Measurements from ENCODE around the gene ASB7.
A peak's percentile ranks its signal among the peaks of the same experiment; 100 is the strongest.

ASB7 gene

GRCh38 chr15:100615801-100616200 lies 13.4 kb downstream of the ASB7 start:
- ATAC-seq = no peak
- DNase-seq = no peak
- H3K27me3 Mint-ChIP-seq = no peaks in the 10 kb centered on the region
- no peak overlapping the region for H3K27ac Mint-ChIP-seq
- H3K9me3 Mint-ChIP-seq = no peaks in the 10 kb centered on the region
- no peaks in the 10 kb centered on the region for H3K4me1 Mint-ChIP-seq
- no peak overlapping the region for H3K4me3 Mint-ChIP-seq

- DNase-seq (no peak), ATAC-seq (no peak)
- Mint-ChIP-seq H3K27me3 (no peaks in the 10 kb centered on the region), H3K9me3 (no peaks in the 10 kb centered on the region), H3K27ac (no peak overlapping the region), H3K4me1 (no peaks in the 10 kb centered on the region), H3K4me3 (no peak overlapping the region)
Measured at GRCh38 chr15:100616700-100617099, 14.3 kb downstream of the ASB7 start.

GRCh38 chr15:100623301-100623700 lies 20.9 kb downstream of the ASB7 start:
- no peak for ATAC-seq
- no peak for DNase-seq
- Mint-ChIP-seq H3K9me3 (no peaks in the 10 kb centered on the region), H3K4me1 (peaks cover 10% of the 10 kb centered on the region), H3K27ac (no peak overlapping the region), H3K27me3 (no peaks in the 10 kb centered on the region), H3K4me3 (no peak overlapping the region)

- H3K4me3 Mint-ChIP-seq = no peak overlapping the region
Measured at GRCh38 chr15:100627789-100628395, 25.5 kb downstream of the ASB7 start.

GRCh38 chr15:100628746-100629145 lies 26.4 kb downstream of the ASB7 start:
- DNase-seq = no peak
- Mint-ChIP-seq H3K27ac (no peak overlapping the region), H3K4me1 (peaks cover 32% of the 10 kb centered on the region), H3K9me3 (no peaks in the 10 kb centered on the region), H3K27me3 (no peaks in the 10 kb centered on the region), H3K4me3 (no peak overlapping the region)
- no peak for ATAC-seq

More at GRCh38 chr15:100627789-100628395, 25.5 kb downstream of the ASB7 start:
- no peaks in the 10 kb centered on the region for H3K27me3 Mint-ChIP-seq
- peaks cover 24% of the 10 kb centered on the region for H3K4me1 Mint-ChIP-seq
- no peak overlapping the region for H3K27ac Mint-ChIP-seq
- no peaks in the 10 kb centered on the region for H3K9me3 Mint-ChIP-seq
- DNase-seq (peak; percentile 53 to 55), ATAC-seq (peak; percentile 66)

- ATAC-seq (no peak), DNase-seq (no peak)
- Mint-ChIP-seq H3K27me3 (no peaks in the 10 kb centered on the region), H3K4me3 (no peak overlapping the region), H3K9me3 (no peaks in the 10 kb centered on the region), H3K4me1 (peaks cover 57% of the 10 kb centered on the region), H3K27ac (peak overlapping the region in 1 of 2 donors; percentile 21)
Measured at GRCh38 chr15:100631831-100632230, 29.4 kb downstream of the ASB7 start.

GRCh38 chr15:100633763-100634075 lies 31.3 kb downstream of the ASB7 start:
- ATAC-seq (no peak), DNase-seq (no peak)
- H3K4me1 Mint-ChIP-seq = peaks cover 59% of the 10 kb centered on the region
- no peak overlapping the region for H3K4me3 Mint-ChIP-seq
- H3K27me3 Mint-ChIP-seq = no peaks in the 10 kb centered on the region
- no peak overlapping the region for H3K27ac Mint-ChIP-seq
- no peaks in the 10 kb centered on the region for H3K9me3 Mint-ChIP-seq

- Mint-ChIP-seq H3K4me1 (peaks cover 65% of the 10 kb centered on the region), H3K27ac (no peak overlapping the region), H3K9me3 (no peaks in the 10 kb centered on the region), H3K27me3 (no peaks in the 10 kb centered on the region), H3K4me3 (no peak overlapping the region)
- DNase-seq (no peak), ATAC-seq (no peak)
Measured at GRCh38 chr15:100635406-100636071, 33.1 kb downstream of the ASB7 start.

GRCh38 chr15:100638177-100638730 lies 35.9 kb downstream of the ASB7 start:
- Mint-ChIP-seq H3K27me3 (no peaks in the 10 kb centered on the region), H3K9me3 (no peaks in the 10 kb centered on the region), H3K4me3 (no peak overlapping the region), H3K27ac (peak overlapping the region in 1 of 2 donors; percentile 38), H3K4me1 (peaks cover 61% of the 10 kb centered on the region)
- ATAC-seq (no peak), DNase-seq (no peak)

GRCh38 chr15:100642213-100642949 lies 40.0 kb downstream of the ASB7 start:
- H3K9me3 Mint-ChIP-seq = no peaks in the 10 kb centered on the region
- H3K27me3 Mint-ChIP-seq = no peaks in the 10 kb centered on the region
- no peak overlapping the region for H3K27ac Mint-ChIP-seq
- ATAC-seq (no peak), DNase-seq (no peak)
- H3K4me1 Mint-ChIP-seq = peaks cover 26% of the 10 kb centered on the region
- H3K4me3 Mint-ChIP-seq = no peak overlapping the region

GRCh38 chr15:100642950-100643338 lies 40.6 kb downstream of the ASB7 start:
- ATAC-seq = no peak
- no peaks in the 10 kb centered on the region for H3K9me3 Mint-ChIP-seq

GRCh38 chr15:100645671-100646070 lies 43.3 kb downstream of the ASB7 start:
- peaks cover 13% of the 10 kb centered on the region for H3K4me1 Mint-ChIP-seq
- H3K27me3 Mint-ChIP-seq = no peaks in the 10 kb centered on the region
- DNase-seq (no peak), ATAC-seq (no peak)
- H3K4me3 Mint-ChIP-seq = no peak overlapping the region
- H3K9me3 Mint-ChIP-seq = no peaks in the 10 kb centered on the region
- H3K27ac Mint-ChIP-seq = peak overlapping the region in 1 of 2 donors; percentile 65

More at GRCh38 chr15:100642950-100643338, 40.6 kb downstream of the ASB7 start:
- peaks cover 26% of the 10 kb centered on the region for H3K4me1 Mint-ChIP-seq
- H3K27ac Mint-ChIP-seq = no peak overlapping the region
- H3K27me3 Mint-ChIP-seq = no peaks in the 10 kb centered on the region
- no peak for DNase-seq
- no peak overlapping the region for H3K4me3 Mint-ChIP-seq

- no peaks in the 10 kb centered on the region for H3K9me3 Mint-ChIP-seq
- no peak overlapping the region for H3K4me3 Mint-ChIP-seq
- H3K4me1 Mint-ChIP-seq = no peaks in the 10 kb centered on the region
- no peak for DNase-seq
- H3K27me3 Mint-ChIP-seq = no peaks in the 10 kb centered on the region
- ATAC-seq = no peak
- H3K27ac Mint-ChIP-seq = no peak overlapping the region
Measured at GRCh38 chr15:100648951-100649350, 46.6 kb downstream of the ASB7 start.

GRCh38 chr15:100650685-100651084 lies 48.3 kb downstream of the ASB7 start:
- Mint-ChIP-seq H3K4me3 (no peak overlapping the region), H3K27ac (no peak overlapping the region), H3K27me3 (no peaks in the 10 kb centered on the region), H3K4me1 (no peaks in the 10 kb centered on the region), H3K9me3 (no peaks in the 10 kb centered on the region)
- DNase-seq = no peak
- no peak for ATAC-seq

- H3K27me3 Mint-ChIP-seq = no peaks in the 10 kb centered on the region
- no peak for DNase-seq
- H3K4me3 Mint-ChIP-seq = no peak overlapping the region
- H3K27ac Mint-ChIP-seq = no peak overlapping the region
- H3K4me1 Mint-ChIP-seq = no peaks in the 10 kb centered on the region
- no peak for ATAC-seq
- H3K9me3 Mint-ChIP-seq = no peaks in the 10 kb centered on the region
Measured at GRCh38 chr15:100651253-100651652, 48.9 kb downstream of the ASB7 start.

- DNase-seq (no peak), ATAC-seq (no peak)
- Mint-ChIP-seq H3K27me3 (no peaks in the 10 kb centered on the region), H3K4me3 (no peak overlapping the region), H3K4me1 (no peaks in the 10 kb centered on the region), H3K9me3 (no peaks in the 10 kb centered on the region), H3K27ac (no peak overlapping the region)
Measured at GRCh38 chr15:100652116-100652515, 49.7 kb downstream of the ASB7 start.

Measured in stimulated activated naive CD8-positive, alpha-beta T cell treated with anti-CD3 and anti-CD28 coated beads, Interleukin-15, amount 100 ng/mL, for 72 hours (primary cell).